Activated CD8-positive, alpha-beta T cell treated with anti-CD3 and anti-CD28 coated beads for 36 hours (primary cell): ENCODE data around the gene PHC2. TPM values are rescaled to one million over a fixed set of nuclear protein-coding genes. Genes with fewer than 3 reads are reported as not detected.

Experiments
- ATAC-seq: fragments of 200-7000 bp; cut with Tn5 transposase; one replicate; pipeline ENCODE4 v1.10.0; 2021; ENCODE audit warnings: mild to moderate bottlenecking, moderate library complexity
- CTCF ChIA-PET: fragments of 350-600 bp; sonication (Branson Sonifier 250); formaldehyde crosslinking; loops from one replicate; lab custom pipeline; 2021; ENCODE audit warnings: antibody characterized with exemption; lab: Charles Lee
- POLR2A ChIA-PET: fragments of 350-600 bp; sonication (Branson Sonifier 250); formaldehyde crosslinking; loops from one replicate; lab custom pipeline; 2021; ENCODE audit warnings: antibody characterized with exemption; lab: Charles Lee
- DNase-seq: peaks from one replicate; pipeline ENCODE4 v3.0.0-alpha.2; 2020
- H3K27ac Mint-ChIP-seq: one replicate; pipeline ENCODE4 v1.8.0; 2021; ENCODE audit warnings: mild to moderate bottlenecking, mixed read lengths
- H3K27me3 Mint-ChIP-seq: one replicate; pipeline ENCODE4 v1.8.0; 2021; ENCODE audit warnings: mixed read lengths
- H3K36me3 Mint-ChIP-seq: one replicate; pipeline ENCODE4 v1.8.0; 2021; ENCODE audit warnings: low read depth, mixed read lengths
- H3K4me1 Mint-ChIP-seq: one replicate; pipeline ENCODE4 v1.8.0; 2021; ENCODE audit warnings: low read depth, mixed read lengths
- H3K4me3 Mint-ChIP-seq: one replicate; pipeline ENCODE4 v1.8.0; 2021; ENCODE audit warnings: mild to moderate bottlenecking, moderate library complexity, mixed read lengths
- H3K9me3 Mint-ChIP-seq: one replicate; pipeline ENCODE4 v1.8.0; 2021; ENCODE audit warnings: mixed read lengths
- CTCF ChIP-seq: fragments of 200-600 bp; IDR thresholded peaks from one replicate; pipeline ENCODE4 v1.8.0; 2022; ENCODE audit warnings: antibody characterized with exemption, mild to moderate bottlenecking
- intact Hi-C: fragments of 100-400 bp; cut with micrococcal nuclease; formaldehyde crosslinking; loops from one replicate; pipeline ENCODE4 v1.10.0; 2022
- total RNA-seq, 2 experiments: library from RNA; stranded (reverse); gene quantifications; one replicate each; pipeline ENCODE4 v1.2.3, GENCODE V29; 2021

Gene PHC2
- total RNA-seq, 2 experiments from 2014 or later = 26.0 to 28.0 TPM

GRCh38 chr1:33402206-33402605 is 28.7 kb downstream of the PHC2 start:
- TF ChIP-seq CTCF = no peak
- intact Hi-C loops = no loop called here
- DNase-seq (no peak), ATAC-seq (no peak)
- H3K9me3 Mint-ChIP-seq = no peaks in the 10 kb centered on the region
- POLR2A ChIA-PET = no interaction called here
- H3K27me3 Mint-ChIP-seq = peaks cover 4% of the 10 kb centered on the region
- H3K27ac Mint-ChIP-seq = no peak overlapping the region
- no peaks in the 10 kb centered on the region for H3K36me3 Mint-ChIP-seq
- no peak overlapping the region for H3K4me3 Mint-ChIP-seq
- CTCF ChIA-PET = no interaction called here
- H3K4me1 Mint-ChIP-seq = no peaks in the 10 kb centered on the region

GRCh38 chr1:33401471-33401870 is 29.4 kb downstream of the PHC2 start:
- TF ChIP-seq CTCF = no peak
- POLR2A ChIA-PET = no interaction called here
- intact Hi-C loops = no loop called here
- Mint-ChIP-seq H3K36me3 (no peaks in the 10 kb centered on the region), H3K4me1 (peaks cover 5% of the 10 kb centered on the region), H3K4me3 (no peak overlapping the region), H3K27me3 (peaks cover 2% of the 10 kb centered on the region), H3K9me3 (no peaks in the 10 kb centered on the region), H3K27ac (no peak overlapping the region)
- ATAC-seq (no peak), DNase-seq (no peak)
- CTCF ChIA-PET = no interaction called here

- Mint-ChIP-seq H3K4me3 (no peak overlapping the region), H3K9me3 (no peaks in the 10 kb centered on the region), H3K27ac (no peak overlapping the region), H3K4me1 (peaks cover 6% of the 10 kb centered on the region), H3K27me3 (no peaks in the 10 kb centered on the region), H3K36me3 (no peaks in the 10 kb centered on the region)
- intact Hi-C loops = no loop called here
- no peak for ATAC-seq
- ChIA-PET CTCF (no interaction called here), POLR2A (no interaction called here)
- TF ChIP-seq CTCF = no peak
- DNase-seq = no peak
These were observed 30.6 kb downstream of the PHC2 start for GRCh38 chr1:33400153-33400911.

- Mint-ChIP-seq H3K9me3 (no peaks in the 10 kb centered on the region), H3K4me3 (no peak overlapping the region), H3K27ac (no peak overlapping the region), H3K27me3 (no peaks in the 10 kb centered on the region), H3K36me3 (no peaks in the 10 kb centered on the region), H3K4me1 (peaks cover 6% of the 10 kb centered on the region)
- no peak for ATAC-seq
- ChIA-PET CTCF (no interaction called here), POLR2A (no interaction called here)
- TF ChIP-seq CTCF = no peak
- intact Hi-C loops = no loop called here
- no peak for DNase-seq
These were observed 31.5 kb downstream of the PHC2 start for GRCh38 chr1:33399375-33399774.

- DNase-seq = no peak
- intact Hi-C loops = no loop called here
- no peak for ATAC-seq
- TF ChIP-seq CTCF = no peak
- Mint-ChIP-seq H3K4me3 (no peak overlapping the region), H3K9me3 (no peaks in the 10 kb centered on the region), H3K27me3 (peaks cover 4% of the 10 kb centered on the region), H3K27ac (no peak overlapping the region), H3K36me3 (no peaks in the 10 kb centered on the region), H3K4me1 (peaks cover 6% of the 10 kb centered on the region)
- CTCF ChIA-PET = no interaction called here
- POLR2A ChIA-PET = no interaction called here
These were observed 32.9 kb downstream of the PHC2 start for GRCh38 chr1:33397994-33398393.
